GM11168 (cell line): Measurements from ENCODE around the gene PRR15L.

Source experiments
- in situ Hi-C: fragments of 300-500 bp; cut with MboI; formaldehyde crosslinking; loops from one replicate; pipeline ENCODE4 v1.12.0; 2022; ENCODE audit warnings: low sequenced_read_pairs; ENCODE audit not compliant: unreplicated experiment

The PRR15L gene

GRCh38 chr17:47966079-47966519 lies 8.4 kb upstream of the PRR15L start:
- in situ Hi-C loops: no loop called here

GRCh38 chr17:47964856-47965255 lies 7.2 kb upstream of the PRR15L start:
- in situ Hi-C loops: no loop called here

- in situ Hi-C loops: no loop called here
These were observed 5.2 kb upstream of the PRR15L start for GRCh38 chr17:47962901-47963300.

- in situ Hi-C loops: no loop called here
These were observed 3.7 kb upstream of the PRR15L start for GRCh38 chr17:47961406-47961805.

- in situ Hi-C loops: no loop called here
These were observed 2.4 kb upstream of the PRR15L start for GRCh38 chr17:47959825-47960655.

GRCh38 chr17:47956791-47957590 lies 692 bp downstream of the PRR15L start:
- in situ Hi-C loops: no loop called here

- in situ Hi-C loops: no loop called here
These were observed 1.9 kb downstream of the PRR15L start for GRCh38 chr17:47955497-47956461.

GRCh38 chr17:47953909-47954308 lies 3.8 kb downstream of the PRR15L start:
- in situ Hi-C loops: no loop called here

GRCh38 chr17:47952171-47953021 lies 5.3 kb downstream of the PRR15L start:
- in situ Hi-C loops: no loop called here

- in situ Hi-C loops: no loop called here
These were observed 7.2 kb downstream of the PRR15L start for GRCh38 chr17:47950448-47950847.

- in situ Hi-C loops: no loop called here
These were observed 7.7 kb downstream of the PRR15L start for GRCh38 chr17:47949946-47950345.

- in situ Hi-C loops: no loop called here
These were observed 8.4 kb downstream of the PRR15L start for GRCh38 chr17:47949197-47949759.

GRCh38 chr17:47948706-47949196 lies 8.9 kb downstream of the PRR15L start:
- in situ Hi-C loops: no loop called here

GRCh38 chr17:47946929-47947397 lies 10.7 kb downstream of the PRR15L start:
- in situ Hi-C loops: no loop called here

GRCh38 chr17:47946516-47946915 lies 11.2 kb downstream of the PRR15L start:
- in situ Hi-C loops: no loop called here

GRCh38 chr17:47945529-47946508 lies 11.9 kb downstream of the PRR15L start:
- in situ Hi-C loops: no loop called here

- in situ Hi-C loops: no loop called here
These were observed 12.6 kb downstream of the PRR15L start for GRCh38 chr17:47945080-47945479.

- in situ Hi-C loops: no loop called here
These were observed 15.1 kb downstream of the PRR15L start for GRCh38 chr17:47942568-47942967.
